AG10803 (cell line): ENCODE results near the gene FOXR2.

Source experiments
- DNase-seq: peaks from one replicate; pipeline ENCODE4 v3.0.0; 2010; ENCODE audit warnings: low read depth
- H3K4me3 ChIP-seq: 2 replicates; pipeline ENCODE4 v1.5.1; 2011; ENCODE audit warnings: mild to moderate bottlenecking, low read length, control low read depth
- TF ChIP-seq, protein P1 (sequence below): conservative IDR thresholded peaks from 2 replicates; pipeline ENCODE4 v1.5.1; 2011; ENCODE audit warnings: mild to moderate bottlenecking, low read length, control low read depth, inconsistent platforms

Gene FOXR2

DNA sequence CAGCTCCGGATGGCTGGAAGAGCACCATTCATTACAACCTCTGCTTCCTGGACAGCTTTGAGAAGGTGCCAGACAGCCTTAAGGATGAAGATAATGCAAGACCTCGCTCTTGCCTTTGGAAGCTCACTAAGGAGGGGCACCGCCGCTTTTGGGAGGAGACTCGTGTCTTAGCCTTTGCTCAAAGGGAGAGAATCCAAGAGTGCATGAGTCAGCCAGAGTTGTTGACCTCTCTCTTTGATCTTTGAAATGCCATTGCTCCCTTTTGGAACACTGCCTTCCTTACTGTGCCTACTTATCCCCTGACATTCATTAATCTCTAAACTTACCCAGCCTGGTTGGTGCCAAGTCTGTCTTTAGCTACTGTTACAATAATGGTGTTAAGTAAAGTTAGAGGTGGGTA, 1.2 kb downstream of the FOXR2 start:
- H3K4me3 ChIP-seq, result no peak overlapping the region
- DNase-seq, result no peak
- TF ChIP-seq, protein P1, sequence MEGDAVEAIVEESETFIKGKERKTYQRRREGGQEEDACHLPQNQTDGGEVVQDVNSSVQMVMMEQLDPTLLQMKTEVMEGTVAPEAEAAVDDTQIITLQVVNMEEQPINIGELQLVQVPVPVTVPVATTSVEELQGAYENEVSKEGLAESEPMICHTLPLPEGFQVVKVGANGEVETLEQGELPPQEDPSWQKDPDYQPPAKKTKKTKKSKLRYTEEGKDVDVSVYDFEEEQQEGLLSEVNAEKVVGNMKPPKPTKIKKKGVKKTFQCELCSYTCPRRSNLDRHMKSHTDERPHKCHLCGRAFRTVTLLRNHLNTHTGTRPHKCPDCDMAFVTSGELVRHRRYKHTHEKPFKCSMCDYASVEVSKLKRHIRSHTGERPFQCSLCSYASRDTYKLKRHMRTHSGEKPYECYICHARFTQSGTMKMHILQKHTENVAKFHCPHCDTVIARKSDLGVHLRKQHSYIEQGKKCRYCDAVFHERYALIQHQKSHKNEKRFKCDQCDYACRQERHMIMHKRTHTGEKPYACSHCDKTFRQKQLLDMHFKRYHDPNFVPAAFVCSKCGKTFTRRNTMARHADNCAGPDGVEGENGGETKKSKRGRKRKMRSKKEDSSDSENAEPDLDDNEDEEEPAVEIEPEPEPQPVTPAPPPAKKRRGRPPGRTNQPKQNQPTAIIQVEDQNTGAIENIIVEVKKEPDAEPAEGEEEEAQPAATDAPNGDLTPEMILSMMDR, result no peak

DNA sequence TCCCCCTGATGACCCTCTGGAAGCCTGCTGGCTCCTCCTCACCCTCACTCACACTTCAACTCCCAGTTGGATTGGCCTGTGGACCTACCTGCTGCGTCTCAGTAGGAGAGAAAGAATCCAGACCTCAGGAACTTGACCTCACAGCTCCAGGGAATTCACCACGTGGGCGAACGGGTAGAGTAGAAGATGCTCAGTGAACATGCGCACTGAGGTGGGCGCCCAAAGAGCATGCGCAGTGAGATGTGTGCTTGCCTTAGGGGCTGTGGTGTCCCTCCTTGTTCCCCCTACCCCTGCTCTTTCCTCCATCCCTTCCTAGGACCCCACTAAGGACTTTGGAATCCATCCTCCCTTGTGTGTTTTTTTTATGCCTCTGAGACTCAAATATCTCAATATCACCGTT, 12.9 kb downstream of the FOXR2 start:
- no peak for DNase-seq
- TF ChIP-seq, protein P1, result no peak
- no peak overlapping the region for H3K4me3 ChIP-seq

DNA sequence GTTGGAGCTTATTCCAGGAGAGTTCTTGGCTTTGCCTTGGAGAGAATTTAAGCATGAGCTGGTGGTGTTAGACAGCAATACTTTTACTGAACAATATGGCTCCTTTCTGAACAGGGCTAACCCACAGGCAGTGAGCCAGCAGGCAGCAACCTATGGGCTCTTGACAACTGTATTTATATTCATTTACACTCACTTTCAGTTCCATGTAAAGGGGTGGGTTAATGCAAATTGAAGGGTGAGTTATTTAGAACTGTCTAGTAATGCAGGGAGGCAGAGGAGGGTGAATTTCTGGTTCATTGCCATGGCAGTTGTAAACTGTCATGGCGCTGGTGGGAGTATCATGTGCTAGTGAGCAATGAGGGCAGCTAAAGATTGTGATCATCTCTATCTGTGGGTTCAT, 15.7 kb downstream of the FOXR2 start:
- DNase-seq, result no peak
- TF ChIP-seq, protein P1, result no peak
- H3K4me3 ChIP-seq, result no peak overlapping the region

DNA sequence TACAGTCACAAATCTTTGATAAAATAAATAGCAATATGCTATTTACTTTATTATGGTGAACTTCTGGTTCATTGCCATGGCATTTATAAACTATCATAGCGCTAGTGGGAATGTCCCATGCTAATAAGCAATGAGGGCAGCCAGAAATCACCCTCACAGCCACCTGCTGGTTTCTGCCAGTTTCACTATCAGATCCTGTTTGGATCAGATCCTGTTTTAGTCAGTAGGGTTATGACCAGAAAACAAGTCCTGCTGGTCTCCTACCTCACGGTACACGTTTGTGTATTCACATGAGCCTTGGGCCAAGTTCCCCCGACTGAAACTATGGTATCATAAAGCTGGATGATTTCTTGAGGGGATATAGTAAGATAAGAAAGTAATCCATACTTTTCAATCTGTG, 17.7 kb downstream of the FOXR2 start:
- TF ChIP-seq, protein P1, result no peak
- no peak overlapping the region for H3K4me3 ChIP-seq
- DNase-seq, result no peak

DNA sequence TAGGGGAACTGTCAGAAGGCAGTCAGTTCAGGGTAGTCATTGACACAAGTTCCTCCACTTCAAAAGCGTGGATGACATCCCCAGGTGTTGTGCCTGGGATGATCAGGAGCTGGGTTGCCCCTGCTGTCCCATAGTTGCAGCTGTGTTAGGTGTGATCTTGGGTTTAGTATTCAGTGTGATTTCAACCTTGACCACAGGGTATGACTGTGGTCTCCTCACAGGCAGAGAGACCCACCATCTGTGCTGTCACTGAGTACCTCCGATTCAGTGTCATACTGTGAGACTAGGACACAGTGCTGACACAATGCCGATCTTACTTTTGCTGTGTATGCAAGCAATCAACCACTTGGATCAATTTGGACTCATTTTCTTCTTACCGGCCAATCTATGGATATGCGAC, 25.2 kb downstream of the FOXR2 start:
- no peak overlapping the region for H3K4me3 ChIP-seq
- TF ChIP-seq, protein P1, result no peak
- no peak for DNase-seq

DNA sequence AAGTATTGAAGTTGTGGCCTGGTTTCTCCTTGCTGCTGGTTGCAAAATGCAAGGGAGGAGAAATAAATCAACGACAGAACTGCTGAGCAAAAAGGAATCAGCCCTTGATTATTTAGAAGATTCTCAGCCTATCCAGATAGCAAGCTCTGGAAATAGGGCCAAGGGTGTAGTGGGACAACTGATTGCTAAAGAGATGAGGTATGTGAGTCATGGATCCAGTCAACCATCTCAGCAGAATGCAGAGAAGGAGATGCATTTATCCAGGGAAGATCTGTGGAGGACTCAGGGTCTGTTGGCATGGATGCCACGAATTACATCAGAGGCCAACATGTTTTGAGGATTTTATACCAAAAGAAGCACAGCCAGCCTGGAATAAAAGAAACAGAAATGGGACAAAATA, 36.7 kb downstream of the FOXR2 start:
- H3K4me3 ChIP-seq, result no peak overlapping the region
- no peak for DNase-seq
- TF ChIP-seq, protein P1, result no peak

DNA sequence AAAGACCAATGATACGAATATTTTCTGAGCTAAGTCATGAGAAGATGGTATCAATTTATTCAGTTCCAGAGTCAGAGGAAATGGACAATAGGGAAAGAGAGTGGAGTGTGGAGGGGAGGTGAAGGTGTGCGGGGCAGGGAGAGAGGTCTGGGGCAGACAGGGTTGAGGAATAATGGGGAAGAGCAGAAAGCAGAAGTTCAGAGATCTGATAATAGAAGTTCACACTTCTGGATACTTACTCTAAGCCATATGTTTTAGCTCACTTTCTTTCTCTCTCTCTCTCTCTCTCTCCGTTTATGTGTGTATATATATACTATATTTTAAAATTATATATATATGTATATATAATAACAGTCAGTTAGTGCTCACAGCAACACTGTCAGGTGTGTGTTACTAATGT, 40.4 kb downstream of the FOXR2 start:
- H3K4me3 ChIP-seq, result no peak overlapping the region
- TF ChIP-seq, protein P1, result no peak
- DNase-seq, result no peak
